HG03139 (cell line): Measurements from ENCODE around the gene PRKCZ.
"Not testable (repeated sequence)": the region's sequence is repeated elsewhere in the genome, so short reads cannot be mapped to it uniquely, and the experiment has no call there.

Source experiments
- ATAC-seq: cut with Tn5 transposase; IDR thresholded peaks from one replicate; pipeline ENCODE4 v1.9.1; 2021; ENCODE audit not compliant: unreplicated experiment

PRKCZ gene

GRCh38 chr1:2133879-2134215 is 83.6 kb downstream of the PRKCZ start:
- ATAC-seq: no peak

GRCh38 chr1:2134266-2134620 is 84.0 kb downstream of the PRKCZ start:
- no peak for ATAC-seq

- no peak for ATAC-seq
Measured at GRCh38 chr1:2134621-2135307, 84.6 kb downstream of the PRKCZ start.

- ATAC-seq: no peak
Measured at GRCh38 chr1:2135441-2135841, 85.2 kb downstream of the PRKCZ start.

GRCh38 chr1:2135941-2136340 is 85.7 kb downstream of the PRKCZ start:
- no peak for ATAC-seq

GRCh38 chr1:2136386-2137235 is 86.4 kb downstream of the PRKCZ start:
- no peak for ATAC-seq

- ATAC-seq: no peak
Measured at GRCh38 chr1:2137257-2138121, 87.3 kb downstream of the PRKCZ start.

- ATAC-seq: not testable (repeated sequence)
Measured at GRCh38 chr1:2139156-2139555, 88.9 kb downstream of the PRKCZ start.

- no peak for ATAC-seq
Measured at GRCh38 chr1:2141025-2141424, 90.8 kb downstream of the PRKCZ start.

GRCh38 chr1:2143814-2144500 is 93.7 kb downstream of the PRKCZ start:
- no peak for ATAC-seq

- ATAC-seq: no peak
Measured at GRCh38 chr1:2144501-2145090, 94.4 kb downstream of the PRKCZ start.

GRCh38 chr1:2145946-2146835 is 96.0 kb downstream of the PRKCZ start:
- ATAC-seq: no peak

GRCh38 chr1:2146836-2147517 is 96.8 kb downstream of the PRKCZ start:
- no peak for ATAC-seq

- ATAC-seq: not testable (repeated sequence)
Measured at GRCh38 chr1:2147869-2148268, 97.7 kb downstream of the PRKCZ start.

GRCh38 chr1:2148691-2149090 is 98.5 kb downstream of the PRKCZ start:
- ATAC-seq: no peak

- no peak for ATAC-seq
Measured at GRCh38 chr1:2150801-2151200, 100.6 kb downstream of the PRKCZ start.

- ATAC-seq: no peak
Measured at GRCh38 chr1:2151252-2151651, 101.0 kb downstream of the PRKCZ start.

GRCh38 chr1:2151911-2152310 is 101.7 kb downstream of the PRKCZ start:
- ATAC-seq: no peak

GRCh38 chr1:2152954-2153353 is 102.7 kb downstream of the PRKCZ start:
- no peak for ATAC-seq
